Measurements from ENCODE around the gene BLOC1S6.

- TF ChIP-seq ZNF354B (CRISPR knock-in tag; IDR thresholded peaks at IDR 0.05) (no peak), SNAI1 (CRISPR knock-in tag; IDR thresholded peaks at IDR 0.05; ENCODE audit: borderline replicate concordance) (no peak)
Observed at GRCh38 chr15:45606841-45607240, 19.7 kb downstream of the BLOC1S6 start.

Measured in HepG2 (cell line).